Right cardiac atrium (tissue), 5 donors: ENCODE measurements around the gene SFXN4. TPM values are rescaled to one million over a fixed set of nuclear protein-coding genes. Genes with fewer than 3 reads are reported as not detected.

Experiments used
- ATAC-seq, 2 donors: fragments of 200-7000 bp; cut with Tn5 transposase; one replicate each; pipeline versions ENCODE4 v1.8.0 to v1.9.1; 2020; ENCODE audit warnings: moderate library complexity in 2 of 2, mild to moderate bottlenecking in 1 of 2
- DNase-seq, 3 donors: peaks; one replicate each; pipeline ENCODE4 v3.0.0-alpha.2; 2020
- H3K27ac ChIP-seq: one replicate; pipeline ENCODE4 v1.5.1; 2013; ENCODE audit warnings: mild to moderate bottlenecking, low read length, control low read depth, moderate library complexity
- H3K27me3 ChIP-seq: one replicate; pipeline ENCODE4 v1.6.1; 2013; ENCODE audit not compliant: control insufficient read depth, insufficient read depth
- H3K4me1 ChIP-seq: one replicate; pipeline ENCODE4 v1.6.1; 2013; ENCODE audit warnings: low read length; ENCODE audit not compliant: control insufficient read depth, insufficient read depth
- H3K4me3 ChIP-seq: one replicate; pipeline ENCODE4 v1.5.1; 2013; ENCODE audit warnings: low read length, control low read depth
- H3K9me3 ChIP-seq: one replicate; pipeline ENCODE4 v1.6.1; 2013; ENCODE audit warnings: low read length; ENCODE audit not compliant: control insufficient read depth
- WGBS: extraction: QIAGEN DNeasy Blood & Tissue Kit; methylation state at CpG from one replicate; pipeline ENCODE4 v1.1.7; 2013; 5-methylcytosine and 5-hydroxymethylcytosine counted together
- intact Hi-C, 4 donors: fragments of 100-400 bp; cut with DNase I; formaldehyde crosslinking; loops; one replicate each; pipeline versions ENCODE4 v1.11.0 to v1.14.0; 2022 to 2023
- polyA plus RNA-seq: library from polyadenylated mRNA; stranded (reverse); fragments of 200-250 nt; gene quantifications from one replicate; pipeline ENCODE4 v1.2.3, GENCODE V29; 2013
- total RNA-seq, 4 donors: library from RNA; stranded (reverse); fragmentation: NEBNext Ultra II Directional; extraction: Animal tissue kit (Norgen Biotek cat#: 25700); gene quantifications; one replicate each; pipeline ENCODE4 v1.2.1, GENCODE V29; 2021
- donor health status: healthy with polysubstance abuse.
- donor health status: DM: no; HTN: yes; CAD: no.
- donor health status: DM: no; HTN: no; CAD: no.
- donor health status: DM: no; HTN: yes; CAD: no; lungs with severe emphysema.
- donor health status: DM: yes; HTN: yes; CAD: no.

The SFXN4 gene
- total and polyA plus RNA-seq, 5 donors, result 36.8 to 46.8 (median 42.0) TPM

DNA sequence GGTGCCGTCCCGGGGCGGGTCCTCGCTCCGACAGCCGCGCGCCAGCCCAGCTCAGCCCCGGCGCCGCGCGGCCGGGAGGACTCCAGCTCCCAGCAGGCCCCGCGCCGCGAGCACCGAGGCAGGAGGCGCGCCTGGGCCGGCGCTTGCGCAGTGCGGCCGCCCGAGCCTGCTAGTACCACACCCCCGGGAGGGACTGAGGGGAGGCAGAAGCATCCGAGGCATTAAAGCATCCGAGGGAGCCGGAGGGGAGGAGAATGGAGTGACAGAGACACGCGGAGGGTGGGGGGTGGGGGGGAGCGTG is 41.8 kb upstream of the SFXN4 start, which contains the start of gene GRK5:
Gene GRK5 (plus strand): TSS at position 206 of the 301 bp plus-strand sequence. CDS start 347 bp downstream, outside the sequence.
- no peaks in the 10 kb centered on the region for H3K27me3 ChIP-seq
- H3K4me1 ChIP-seq, result peaks cover 3% of the 10 kb centered on the region
- DNase-seq (peak; percentile 96 to 99 (median 99)), ATAC-seq (peak; percentile 94 to 96)
- WGBS, result under 1% methylated on average over 33 of the region's 34 CpGs
- peak within 1 kb of the TSS; percentile 93 for H3K27ac ChIP-seq
- intact Hi-C loops, result loop anchor here in 3 of 4 donors (5.0 to 10.0 kb wide), 6 partner anchors 65 to 237 kb away; no protein-coding TSS in a partner anchor
- H3K4me3 ChIP-seq, result peak within 1 kb of the TSS; percentile 81
- H3K9me3 ChIP-seq, result no peaks in the 10 kb centered on the region

DNA sequence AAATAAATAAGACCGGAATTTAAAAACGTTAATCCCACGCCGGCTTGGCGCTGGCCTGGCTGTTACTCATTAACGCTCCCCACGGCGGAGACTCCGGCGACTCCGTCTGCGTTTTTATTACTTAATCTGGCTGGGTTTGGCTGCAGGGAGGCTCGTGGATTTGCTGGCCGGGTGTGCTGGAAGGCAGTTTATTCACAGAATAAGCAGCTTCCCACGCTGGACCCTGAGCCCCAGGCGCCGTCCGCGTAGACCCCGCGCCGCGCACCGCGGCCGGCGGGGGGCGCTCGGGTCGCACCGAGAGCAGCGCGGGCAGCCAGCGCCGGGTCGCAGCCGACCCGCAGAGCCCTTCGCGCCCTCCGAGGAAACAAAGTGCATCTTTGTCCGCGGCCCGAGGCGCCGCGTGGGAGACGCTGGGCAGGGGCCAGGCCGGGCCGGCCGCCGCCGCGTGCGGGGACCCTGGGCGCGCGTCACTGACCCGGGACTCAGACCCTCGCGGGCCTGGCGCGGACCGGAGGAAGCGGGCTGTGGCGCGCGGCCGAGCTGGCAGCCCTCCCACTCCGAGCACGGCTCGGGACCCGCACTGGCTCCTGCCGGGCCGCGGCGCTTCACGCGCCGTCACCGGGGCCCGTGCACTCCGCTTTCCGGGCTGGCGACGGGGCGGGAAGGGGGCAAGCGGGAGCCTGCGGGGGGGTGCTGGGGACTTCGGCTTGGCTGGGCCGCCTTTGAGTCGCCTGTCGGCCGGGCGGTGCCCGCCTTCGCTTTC is 41.3 kb upstream of the SFXN4 start:
- intact Hi-C loops, result loop anchor here in 3 of 4 donors (5.0 to 10.0 kb wide), 6 partner anchors 66 to 238 kb away; no protein-coding TSS in a partner anchor
- no peaks in the 10 kb centered on the region for H3K9me3 ChIP-seq
- ATAC-seq (peak; percentile 59 to 74), DNase-seq (peak; percentile 82 to 94 (median 91))
- H3K27ac ChIP-seq, result peak overlapping the region; percentile 93
- H3K27me3 ChIP-seq, result no peaks in the 10 kb centered on the region
- peak overlapping the region; percentile 72 for H3K4me3 ChIP-seq
- peaks cover 2% of the 10 kb centered on the region for H3K4me1 ChIP-seq
- 1% methylated on average over 97 of the region's 97 CpGs for WGBS

DNA sequence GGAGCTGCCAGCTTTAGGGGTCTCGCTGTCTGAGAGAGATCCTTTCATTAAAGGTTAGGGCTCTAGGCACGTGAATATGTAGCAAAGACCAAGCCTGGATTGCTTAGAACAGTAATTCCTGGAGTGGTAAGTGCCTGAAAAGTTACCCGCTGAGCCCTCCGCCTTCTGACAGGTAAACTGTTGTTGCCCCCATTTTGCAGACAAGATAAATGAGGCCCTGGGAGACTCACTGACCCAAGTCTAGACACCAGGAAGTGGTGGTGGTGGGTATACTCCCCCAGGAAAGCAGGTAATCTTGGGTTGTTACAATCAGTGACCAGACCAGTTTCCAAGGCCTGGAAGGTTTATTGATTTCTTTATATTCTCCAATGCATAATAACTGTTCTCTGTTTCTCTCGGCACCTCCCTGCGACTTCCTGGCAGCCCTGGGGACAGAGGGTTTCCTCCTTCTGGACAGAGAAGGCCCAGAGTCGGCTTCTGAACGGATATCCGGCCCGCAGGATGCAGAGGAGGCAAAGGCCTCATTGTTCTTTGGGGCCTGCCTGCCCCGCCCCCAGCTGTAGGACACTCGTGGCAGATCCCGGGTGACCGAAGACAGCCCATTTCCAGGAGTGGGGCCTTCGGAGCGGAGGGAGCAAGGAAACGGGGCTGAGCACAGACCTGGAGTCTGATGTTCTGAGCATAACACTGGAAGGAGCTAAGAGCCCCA is 40.5 kb upstream of the SFXN4 start:
- ATAC-seq, result peak; percentile 42 to 66
- peak; percentile 88 to 94 (median 91) for DNase-seq

DNA sequence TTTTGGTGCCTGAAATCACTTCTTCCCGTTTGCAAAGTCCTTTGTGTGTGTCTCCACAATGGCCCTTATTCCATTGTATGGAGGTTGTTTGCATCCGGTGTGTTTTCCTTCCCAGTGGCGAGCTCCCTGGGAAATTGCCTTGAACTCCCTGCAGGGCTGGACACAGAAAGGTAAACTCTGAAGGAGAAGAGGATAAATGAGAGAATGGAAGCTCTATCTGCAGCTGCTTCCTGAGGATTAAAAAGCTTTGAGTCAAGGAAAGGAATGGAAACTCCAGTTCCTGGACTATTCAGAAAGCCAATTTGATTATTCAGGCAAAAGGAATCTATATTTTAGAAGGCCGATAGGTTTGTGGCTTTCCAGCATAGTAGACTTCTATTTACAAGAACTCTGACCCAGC is 37.5 kb upstream of the SFXN4 start:
- DNase-seq, result no peak
- no peaks in the 10 kb centered on the region for H3K27me3 ChIP-seq
- intact Hi-C loops, result loop anchor here in 3 of 4 donors (10.0 kb wide), 4 partner anchors 82 to 242 kb away; no protein-coding TSS in a partner anchor
- no peak for ATAC-seq
- H3K27ac ChIP-seq, result no peak overlapping the region
- H3K4me3 ChIP-seq, result no peak overlapping the region
- H3K4me1 ChIP-seq, result no peaks in the 10 kb centered on the region
- 62% methylated on average over 4 of the region's 4 CpGs for WGBS
- no peaks in the 10 kb centered on the region for H3K9me3 ChIP-seq

More for the DNA sequence above, 40.5 kb upstream of the SFXN4 start:
- H3K27ac ChIP-seq, result peak overlapping the region; percentile 93
- no peaks in the 10 kb centered on the region for H3K27me3 ChIP-seq
- intact Hi-C loops, result loop anchor here in 3 of 4 donors (5.0 to 10.0 kb wide), 6 partner anchors 66 to 239 kb away; no protein-coding TSS in a partner anchor
- WGBS, result 31% methylated on average over 17 of the region's 17 CpGs
- H3K4me3 ChIP-seq, result peak overlapping the region; percentile 72
- H3K9me3 ChIP-seq, result no peaks in the 10 kb centered on the region
- no peaks in the 10 kb centered on the region for H3K4me1 ChIP-seq

DNA sequence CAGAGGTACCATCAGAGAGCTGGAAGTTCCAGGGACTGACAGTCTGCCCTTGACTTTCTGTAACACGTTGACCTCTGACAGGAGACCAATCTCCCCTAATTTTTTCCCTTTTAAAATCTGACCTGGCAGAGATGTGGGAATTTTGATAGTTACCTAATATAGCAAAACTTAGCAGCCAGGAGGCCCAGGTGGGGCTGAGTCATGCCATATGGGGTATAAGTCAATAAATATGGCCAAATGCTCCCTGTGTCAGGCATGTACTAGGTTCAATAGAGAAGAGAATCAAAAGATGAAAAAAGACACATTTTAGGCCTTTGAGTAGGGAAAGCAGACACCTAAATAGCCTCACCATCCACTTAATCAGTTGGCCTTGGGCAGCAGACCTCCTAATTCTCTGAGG is 35.7 kb upstream of the SFXN4 start:
- Histone ChIP-seq H3K27ac (no peak overlapping the region), H3K4me3 (no peak overlapping the region), H3K9me3 (no peaks in the 10 kb centered on the region), H3K27me3 (no peaks in the 10 kb centered on the region), H3K4me1 (no peaks in the 10 kb centered on the region)
- DNase-seq (no peak), ATAC-seq (no peak)
- intact Hi-C loops, result loop anchor here in 3 of 4 donors (10.0 kb wide), 4 partner anchors 84 to 244 kb away; no protein-coding TSS in a partner anchor
- 85% methylated on average over 1 of the region's 1 CpG for WGBS

DNA sequence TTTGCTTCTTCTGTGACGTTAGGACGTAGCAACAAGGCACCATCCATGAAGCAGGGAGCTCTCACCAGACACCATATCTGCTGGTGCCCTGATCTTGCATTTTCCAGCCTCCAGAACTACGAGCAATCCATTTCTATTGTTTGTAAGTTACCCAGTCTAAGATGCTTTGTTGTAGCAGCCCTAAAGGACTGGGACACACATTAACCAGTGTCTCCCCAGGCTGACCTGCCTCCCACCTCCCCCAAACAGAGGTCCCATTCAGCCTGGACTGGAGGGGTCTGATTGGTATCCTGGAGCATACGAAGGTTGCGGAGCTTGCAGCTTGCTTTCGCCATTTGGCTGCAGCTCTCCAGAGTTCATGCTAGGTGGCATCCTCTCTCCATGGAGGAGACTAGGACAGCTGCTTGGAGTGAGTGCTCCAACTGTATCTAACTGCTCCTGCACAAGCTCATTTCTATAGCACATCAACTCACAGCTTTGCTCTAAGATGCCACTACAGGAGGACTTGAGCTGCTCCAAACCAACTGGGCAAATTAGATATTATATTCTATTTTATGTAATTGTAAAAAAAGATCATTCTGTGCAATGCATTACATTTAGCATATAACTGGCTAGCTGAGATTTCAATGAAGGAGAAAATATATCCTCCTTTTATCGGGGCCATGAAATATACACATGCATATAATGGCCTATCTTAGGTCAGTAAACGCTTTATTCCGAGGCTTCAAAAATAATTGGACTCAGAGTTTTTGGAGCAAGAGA is 33.9 kb upstream of the SFXN4 start:
- no peak overlapping the region for H3K27ac ChIP-seq
- 41% methylated on average over 9 of the region's 9 CpGs for WGBS
- no peaks in the 10 kb centered on the region for H3K4me1 ChIP-seq
- no peaks in the 10 kb centered on the region for H3K27me3 ChIP-seq
- DNase-seq (peak in 2 of 3 donors; percentile 48 to 79), ATAC-seq (peak; percentile 93 to 96)
- no peak overlapping the region for H3K4me3 ChIP-seq
- intact Hi-C loops, result loop anchor here in 3 of 4 donors (2.0 to 5.0 kb wide), 3 partner anchors 219 to 248 kb away; no protein-coding TSS in a partner anchor
- H3K9me3 ChIP-seq, result no peaks in the 10 kb centered on the region

GRCh38 chr10:119198438-119198837 is 32.9 kb upstream of the SFXN4 start:
- H3K4me3 ChIP-seq, result no peak overlapping the region
- 46% methylated on average over 7 of the region's 7 CpGs for WGBS
- intact Hi-C loops, result loop anchor here in 3 of 4 donors (2.0 to 5.0 kb wide), 3 partner anchors 220 to 249 kb away; no protein-coding TSS in a partner anchor

DNA sequence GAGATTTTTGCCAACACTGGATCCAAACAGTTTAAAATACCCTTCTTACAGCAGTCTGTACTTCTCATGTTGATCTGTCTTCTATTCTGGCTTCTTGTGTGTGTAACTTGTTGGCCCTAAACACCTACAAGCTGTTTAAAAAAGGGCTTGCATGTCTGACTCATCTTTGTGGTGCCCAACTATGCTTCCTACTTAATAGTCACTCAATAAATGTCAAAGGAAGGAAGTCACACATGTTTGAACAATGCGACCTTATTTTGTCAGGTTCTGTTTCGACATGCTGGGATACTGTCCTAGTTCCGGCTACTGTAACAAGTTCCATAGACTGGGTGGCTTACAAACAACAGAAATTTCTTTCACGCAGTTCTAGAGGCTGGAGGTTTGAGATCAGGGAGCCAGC is 32.4 kb upstream of the SFXN4 start:
- Histone ChIP-seq H3K27ac (no peak overlapping the region), H3K4me1 (no peaks in the 10 kb centered on the region), H3K9me3 (no peaks in the 10 kb centered on the region), H3K27me3 (no peaks in the 10 kb centered on the region), H3K4me3 (no peak overlapping the region)
- ATAC-seq (no peak), DNase-seq (no peak)
- 66% methylated on average over 4 of the region's 4 CpGs for WGBS
- intact Hi-C loops, result loop anchor here in 3 of 4 donors (2.0 to 5.0 kb wide), 3 partner anchors 221 to 249 kb away; no protein-coding TSS in a partner anchor

More at GRCh38 chr10:119198438-119198837, 32.9 kb upstream of the SFXN4 start:
- no peak for ATAC-seq
- no peak overlapping the region for H3K27ac ChIP-seq
- H3K9me3 ChIP-seq, result no peaks in the 10 kb centered on the region
- no peaks in the 10 kb centered on the region for H3K27me3 ChIP-seq
- peak in 1 of 3 donors; percentile 53 for DNase-seq
- H3K4me1 ChIP-seq, result no peaks in the 10 kb centered on the region

DNA sequence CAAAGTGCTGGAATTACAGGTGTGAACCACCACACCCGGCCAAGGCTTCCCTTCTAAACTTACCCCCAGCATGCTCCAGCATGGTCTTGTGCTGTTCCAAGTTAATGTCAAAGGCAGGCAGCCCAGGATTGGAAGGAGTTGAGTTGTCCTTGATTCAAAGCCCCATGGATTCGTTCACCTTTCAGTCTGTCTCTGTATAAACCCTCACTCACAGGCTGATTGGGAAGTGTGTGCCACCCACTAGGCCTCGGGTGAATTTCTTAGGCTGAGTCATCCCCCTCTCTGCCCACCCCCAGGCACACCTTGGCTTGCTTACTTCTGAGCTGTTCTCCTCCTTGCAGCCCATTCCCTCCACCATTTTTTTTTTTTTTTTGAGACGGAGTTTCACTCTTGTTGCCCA is 26.4 kb upstream of the SFXN4 start:
- no peak for DNase-seq
- no peak for ATAC-seq
- no peaks in the 10 kb centered on the region for H3K9me3 ChIP-seq
- H3K27me3 ChIP-seq, result no peaks in the 10 kb centered on the region
- 88% methylated on average over 4 of the region's 4 CpGs for WGBS
- H3K4me1 ChIP-seq, result no peaks in the 10 kb centered on the region
- intact Hi-C loops, result no loop called here
- H3K4me3 ChIP-seq, result no peak overlapping the region
- no peak overlapping the region for H3K27ac ChIP-seq

DNA sequence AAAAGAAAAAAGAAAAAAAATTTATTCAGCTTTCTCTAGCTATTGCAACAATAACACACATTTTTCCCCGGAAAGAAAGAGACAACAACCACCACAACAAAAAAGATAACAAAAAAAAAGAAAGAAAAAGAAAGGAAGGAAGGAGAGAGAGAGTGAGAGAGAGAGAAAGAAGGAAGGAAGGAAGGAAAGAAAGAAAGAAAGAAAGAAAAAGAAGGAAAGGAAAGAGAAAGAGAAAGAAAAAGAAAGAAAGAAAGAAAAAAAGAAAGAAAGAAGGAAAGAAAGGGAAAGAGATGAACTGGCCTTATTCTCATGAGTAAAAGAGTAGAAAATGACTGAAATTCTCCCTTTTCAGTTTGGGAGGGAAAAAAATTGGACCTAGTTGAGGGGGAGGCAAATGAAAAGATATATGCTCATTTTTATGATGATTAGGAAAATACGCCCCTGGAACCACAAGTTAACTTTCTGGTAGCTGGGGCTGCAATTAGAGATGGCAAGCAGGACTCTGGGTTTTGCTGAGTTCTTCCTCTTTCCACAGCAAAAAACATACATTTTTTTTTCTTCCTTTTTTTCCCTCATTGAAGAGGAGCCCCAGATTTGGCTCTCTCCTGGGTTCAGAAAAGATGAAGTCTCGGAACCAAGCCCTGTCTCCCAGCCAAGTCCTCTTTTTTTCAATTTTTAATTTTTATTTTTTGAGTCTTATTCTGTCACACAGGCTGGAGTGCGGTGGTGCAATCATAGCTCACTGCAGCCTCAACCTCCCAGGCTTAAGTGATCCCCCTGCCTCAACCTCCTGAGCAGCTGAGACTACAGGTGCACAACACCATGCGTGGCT is 25.7 kb upstream of the SFXN4 start:
- WGBS, result 46% methylated on average over 5 of the region's 5 CpGs
- no peak overlapping the region for H3K4me3 ChIP-seq
- intact Hi-C loops, result no loop called here
- no peak overlapping the region for H3K27ac ChIP-seq
- H3K27me3 ChIP-seq, result no peaks in the 10 kb centered on the region
- DNase-seq (no peak), ATAC-seq (no peak)
- H3K9me3 ChIP-seq, result no peaks in the 10 kb centered on the region
- no peaks in the 10 kb centered on the region for H3K4me1 ChIP-seq
